ENCODE measurements around the gene AUTS2.

AUTS2 gene

DNA sequence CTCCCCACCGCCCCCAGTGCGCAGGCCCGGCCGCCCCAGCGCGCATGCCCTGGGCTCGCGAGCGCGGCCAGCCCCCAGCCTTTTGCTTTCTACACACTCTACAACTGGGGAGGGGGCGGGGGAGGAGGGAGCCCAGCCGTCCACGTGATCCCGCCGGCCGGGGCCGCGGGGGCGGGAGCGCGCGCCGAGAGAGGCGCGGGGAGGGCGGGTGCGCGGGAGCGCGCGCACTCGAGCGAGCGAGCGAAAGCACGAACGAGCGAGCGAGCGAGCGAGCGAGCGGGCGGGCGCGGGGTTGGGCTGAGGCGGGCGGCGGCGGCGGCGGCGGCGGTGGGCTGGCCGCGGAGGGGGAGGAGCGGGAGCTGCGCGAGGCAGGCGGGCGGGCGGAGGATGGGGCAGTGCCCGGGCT is at the start of gene AUTS2:
Gene AUTS2, plus strand, starts transcription at position 395 of the 406 bp plus-strand sequence. CDS start 1,179 bp downstream, outside the sequence.
- no peak for DNase-seq

DNA sequence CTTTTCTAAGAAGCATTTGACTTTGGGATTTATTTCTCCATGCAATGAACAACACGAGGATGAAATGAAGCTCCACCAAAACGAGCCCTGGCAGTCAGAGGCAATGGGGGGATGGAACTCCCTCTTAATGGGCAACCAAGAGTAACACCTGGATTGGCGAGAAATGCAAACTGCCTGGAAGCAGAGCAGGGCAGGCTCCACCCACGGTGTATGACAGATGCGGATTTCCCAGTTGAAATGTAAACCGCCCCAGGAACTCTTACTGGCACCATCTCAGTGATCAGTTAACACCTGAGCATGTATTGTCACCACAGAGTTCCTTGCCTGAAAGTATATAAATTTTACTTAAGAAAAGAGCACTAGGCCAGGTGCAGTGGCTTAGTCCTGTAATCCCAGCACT is 47.3 kb upstream of the AUTS2 start:
- DNase-seq, result no peak

DNA sequence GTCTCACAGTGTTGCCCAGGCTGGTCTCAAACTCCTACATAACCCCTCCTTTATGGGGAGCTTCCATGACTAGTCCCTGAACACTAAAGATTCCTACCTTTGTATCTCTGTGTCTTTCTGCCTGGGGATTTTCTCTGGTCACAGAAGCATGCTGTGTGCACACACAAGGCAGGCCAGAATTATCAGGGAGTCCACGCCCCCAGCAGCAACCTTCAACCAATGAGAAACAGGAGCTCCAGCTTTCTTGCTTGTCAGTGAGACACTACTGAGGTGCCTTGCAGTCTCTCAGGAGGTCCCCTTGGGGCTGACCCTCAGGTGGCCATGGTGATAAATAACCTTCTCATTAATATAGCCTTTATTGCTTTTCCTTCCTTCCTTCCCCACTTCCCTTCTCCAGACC is 45.1 kb upstream of the AUTS2 start:
- no peak for DNase-seq

DNA sequence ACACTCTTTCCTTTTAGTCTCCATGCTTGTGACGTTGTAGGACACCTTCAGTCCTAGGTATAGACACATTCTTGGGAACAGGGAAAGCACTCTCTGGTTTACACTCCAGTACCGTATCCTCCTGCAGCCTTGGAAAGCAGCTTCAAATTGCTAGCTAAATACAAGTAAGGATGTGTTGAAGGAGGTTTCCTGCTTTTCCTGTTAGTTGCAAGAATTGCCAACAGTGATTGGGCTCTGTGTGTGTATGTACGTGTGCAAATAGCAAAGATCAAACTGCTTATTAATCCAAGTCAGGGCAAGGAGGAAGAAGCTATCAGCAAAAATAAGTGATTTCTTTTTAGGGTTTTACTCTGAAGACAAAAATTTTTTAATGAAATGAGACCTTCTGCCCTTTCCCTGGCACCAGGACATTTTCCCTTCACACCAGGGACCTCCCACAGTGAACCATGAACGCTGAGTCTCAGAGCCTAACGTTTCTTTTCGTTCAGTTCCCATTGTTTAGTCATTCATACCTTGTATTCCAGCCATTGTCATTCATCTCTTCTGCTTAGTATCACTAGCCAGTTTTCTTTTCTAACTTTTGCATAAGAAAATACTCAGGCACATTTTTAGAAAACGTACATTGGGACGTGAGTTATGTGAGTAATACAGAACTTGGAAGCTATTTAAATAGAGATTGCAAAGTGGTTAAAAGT is 36.9 kb upstream of the AUTS2 start:
- no peak for DNase-seq

DNA sequence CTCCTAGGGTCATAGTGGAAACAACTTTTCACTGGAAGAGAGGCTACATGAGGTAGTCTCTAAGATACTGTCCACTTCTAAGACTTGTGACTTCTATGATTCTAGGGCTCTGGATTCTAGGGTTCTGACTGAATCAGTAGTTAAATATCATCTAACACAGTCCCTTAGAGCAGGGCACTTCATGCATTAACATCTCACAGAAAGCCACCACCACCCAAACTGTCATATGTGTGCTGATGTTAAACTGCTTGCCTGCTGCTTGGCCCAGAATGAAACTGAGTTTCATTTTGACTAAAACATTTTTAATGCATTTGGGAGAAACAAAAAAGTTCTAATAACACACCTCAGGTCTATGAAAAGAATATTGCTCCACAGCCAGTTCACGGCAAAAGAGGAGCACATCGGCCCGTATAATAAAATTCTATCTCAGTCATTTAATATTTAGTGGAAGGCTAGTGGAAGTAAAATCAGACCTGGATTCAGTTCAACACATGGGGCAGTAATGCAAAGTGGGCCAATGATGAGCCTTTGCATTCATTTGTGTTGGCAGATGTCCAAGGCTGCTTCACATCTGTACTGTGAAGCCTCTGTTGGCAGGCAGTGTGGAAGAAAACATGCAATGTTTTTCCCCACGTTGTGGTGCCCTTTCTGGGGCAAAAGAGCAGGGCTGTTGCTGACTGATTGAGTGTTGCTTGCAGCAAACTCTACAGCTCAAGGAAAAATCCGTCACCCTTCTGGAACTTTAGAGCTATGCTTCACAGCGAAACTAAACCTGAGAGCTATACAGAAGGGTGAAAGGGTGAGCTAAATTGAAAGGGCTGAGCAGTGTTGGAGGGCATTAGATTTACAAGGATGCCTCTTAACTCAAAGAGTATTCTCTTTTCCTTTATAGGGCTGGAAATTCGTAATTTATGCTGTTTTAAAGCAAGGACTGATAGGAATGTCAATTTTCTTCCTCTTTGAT is 33.5 kb upstream of the AUTS2 start:
- DNase-seq, result peak; percentile 59

DNA sequence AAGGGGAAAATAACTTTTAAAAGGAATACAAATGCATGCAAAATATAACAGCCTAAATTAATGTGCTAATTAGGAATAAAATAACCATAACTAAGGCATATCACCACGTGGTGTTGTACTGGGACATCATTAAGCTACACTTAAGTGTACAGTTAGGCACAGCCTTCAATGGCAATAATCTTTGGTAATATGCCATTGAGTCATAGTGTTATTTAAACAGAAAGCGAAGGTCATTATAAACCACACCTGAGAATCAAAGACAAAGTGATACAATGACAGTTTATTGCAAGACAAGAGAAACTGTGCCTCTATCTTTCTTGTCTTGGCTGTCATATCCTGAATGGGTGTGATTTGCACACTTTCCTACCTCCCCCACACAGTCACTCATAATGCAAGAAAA is 30.5 kb upstream of the AUTS2 start:
- DNase-seq, result no peak

DNA sequence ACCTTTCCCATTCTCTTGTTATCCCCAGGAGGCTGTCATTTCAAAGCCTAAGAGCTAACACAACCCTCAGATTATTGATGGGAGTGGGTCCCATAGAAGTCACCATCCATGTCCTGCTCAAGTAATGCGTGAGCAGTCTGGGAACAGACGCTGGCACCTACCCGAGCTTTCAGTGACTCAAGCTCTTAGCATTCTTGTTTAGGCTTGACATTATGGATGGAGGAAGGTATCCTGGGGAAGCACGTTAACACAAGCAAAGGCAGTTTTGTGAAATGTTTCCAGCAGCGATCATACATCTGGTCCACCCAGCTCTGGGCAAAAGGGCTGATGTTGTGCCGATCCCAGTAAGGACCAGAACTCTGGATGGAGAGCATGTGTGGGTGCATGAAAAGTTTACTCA is 30.0 kb upstream of the AUTS2 start:
- no peak for DNase-seq

DNA sequence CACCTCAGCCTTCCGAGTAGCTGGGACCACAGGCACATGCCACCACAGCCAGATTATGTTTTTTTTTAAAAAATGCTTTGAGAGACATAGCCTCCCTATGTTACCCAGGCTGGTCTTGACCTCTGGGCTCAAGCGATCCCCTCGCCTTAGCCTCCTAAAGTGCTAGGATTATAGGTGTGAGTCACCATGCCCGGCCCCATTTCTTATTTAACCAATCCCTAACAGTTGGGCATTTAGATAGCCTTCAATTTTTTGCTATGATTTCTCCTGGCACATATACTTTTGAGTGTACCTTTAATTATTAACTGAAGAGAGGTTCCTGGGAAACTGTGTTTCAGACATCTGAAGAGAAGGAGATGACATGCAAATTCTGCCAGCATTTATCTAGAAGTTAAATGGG is 22.6 kb upstream of the AUTS2 start:
- no peak for DNase-seq

DNA sequence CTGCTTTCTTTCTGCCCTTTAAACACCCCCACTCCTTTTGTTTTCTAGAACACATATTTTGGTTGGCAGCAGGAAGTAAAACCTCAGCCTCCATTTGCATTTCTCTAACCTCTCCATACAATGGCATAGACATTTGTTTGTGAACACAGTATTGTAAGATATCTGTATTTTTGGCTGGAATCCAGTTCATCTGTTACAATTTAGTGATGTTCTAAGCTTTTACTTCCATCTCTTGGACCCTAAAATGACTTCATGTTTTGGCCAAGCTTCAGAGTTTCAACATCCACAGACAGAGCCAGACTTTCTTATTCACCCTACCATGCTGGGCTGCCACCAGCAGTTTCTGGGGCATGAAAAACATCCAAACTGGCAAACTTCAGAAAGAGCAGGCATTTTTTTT is 21.1 kb upstream of the AUTS2 start:
- DNase-seq, result no peak

DNA sequence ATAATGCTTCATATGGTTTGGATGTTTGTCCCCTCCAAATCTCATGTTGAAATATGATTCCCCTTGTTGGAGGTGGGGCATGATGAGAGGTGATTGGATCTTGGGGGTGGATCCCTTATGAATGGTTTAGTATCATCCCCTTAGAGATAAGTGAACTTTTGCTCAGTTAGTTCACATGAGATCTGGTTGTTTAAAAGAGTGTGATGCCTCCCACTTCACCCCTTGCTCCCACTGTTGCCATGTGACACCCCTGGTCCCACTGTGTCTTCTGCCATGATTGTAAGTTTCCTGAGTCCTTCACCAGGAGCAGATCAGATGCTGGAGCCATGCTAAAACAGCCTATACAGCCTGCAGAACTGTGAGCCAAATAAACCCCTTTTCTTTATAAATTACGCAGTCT is 13.1 kb upstream of the AUTS2 start:
- DNase-seq, result no peak

DNA sequence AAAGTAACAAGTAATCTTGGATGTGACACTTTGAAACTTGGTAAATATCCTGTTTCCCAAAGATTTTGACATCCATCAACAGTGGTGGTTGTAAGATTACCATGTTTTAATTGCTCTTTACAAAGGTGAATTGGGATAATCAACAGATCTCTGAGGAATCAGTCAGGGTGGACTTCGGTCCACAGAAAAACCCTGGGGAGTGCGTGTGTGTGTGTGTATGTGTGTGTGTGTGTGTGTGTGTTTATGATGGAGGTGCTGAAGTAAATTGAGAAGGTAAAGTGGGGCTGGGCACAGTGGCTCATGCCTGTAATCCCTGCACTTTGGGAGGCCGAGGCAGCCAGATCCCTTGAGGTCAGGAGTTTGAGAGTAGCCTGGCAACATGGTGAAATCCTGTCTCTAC is 12.0 kb upstream of the AUTS2 start:
- DNase-seq, result no peak

DNA sequence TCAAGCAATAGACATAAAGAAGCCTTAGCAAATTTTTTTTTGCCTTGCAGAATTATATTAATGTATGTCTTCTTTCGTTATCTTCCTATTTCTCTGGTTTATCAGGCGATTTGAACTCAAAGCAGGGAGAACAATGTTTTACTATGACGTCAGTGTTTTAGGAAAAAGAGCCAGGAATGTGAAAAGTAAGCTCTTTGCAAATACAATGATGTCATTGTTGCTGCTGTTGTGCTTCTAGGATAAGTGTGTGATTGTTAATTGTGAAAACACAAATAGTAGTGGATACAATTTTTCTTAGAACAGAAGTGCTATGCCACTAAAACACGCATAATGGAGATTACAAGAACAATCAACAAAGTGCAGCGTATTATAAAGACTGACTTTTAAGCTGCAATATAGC is 9.5 kb upstream of the AUTS2 start:
- no peak for DNase-seq

DNA sequence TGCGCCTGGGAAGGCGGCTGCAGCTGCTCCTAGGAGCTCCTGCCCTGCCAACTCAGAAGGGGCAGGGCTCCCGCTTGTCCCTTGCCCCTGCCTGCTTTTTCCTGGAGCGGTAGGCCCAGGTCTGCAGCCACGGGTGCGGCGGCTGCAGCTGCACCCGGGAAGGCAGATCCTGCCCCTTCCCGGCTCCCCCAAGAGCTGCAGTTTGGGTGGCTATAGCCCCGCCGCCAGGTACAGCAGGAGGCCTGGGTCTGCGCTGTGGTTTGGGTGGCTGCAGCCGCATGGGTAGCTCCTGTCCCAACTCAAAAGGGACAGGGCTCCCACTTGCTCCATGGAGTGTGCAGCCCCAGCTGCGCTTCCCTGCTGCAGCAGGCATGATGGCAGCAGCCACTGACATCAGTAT is 6.5 kb upstream of the AUTS2 start:
- no peak for DNase-seq

DNA sequence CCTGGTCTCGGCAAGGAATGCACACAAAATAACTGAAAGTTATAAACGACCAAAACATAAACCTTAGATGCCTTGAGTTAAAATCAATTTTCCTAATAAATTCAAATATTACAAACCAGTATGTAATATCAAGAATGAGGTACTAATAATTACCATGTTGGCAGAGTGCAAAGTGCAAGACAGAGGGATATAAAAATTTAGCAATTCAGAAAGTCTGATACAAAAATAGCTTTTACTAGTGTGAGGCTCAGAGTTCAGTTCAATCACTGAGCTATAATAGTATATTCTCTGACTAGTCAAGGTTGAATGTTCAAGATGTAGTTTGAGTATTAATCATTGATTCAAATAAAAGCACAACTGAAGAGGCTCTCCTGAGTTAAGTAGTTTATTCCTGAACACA is 4.8 kb upstream of the AUTS2 start:
- DNase-seq, result no peak

DNA sequence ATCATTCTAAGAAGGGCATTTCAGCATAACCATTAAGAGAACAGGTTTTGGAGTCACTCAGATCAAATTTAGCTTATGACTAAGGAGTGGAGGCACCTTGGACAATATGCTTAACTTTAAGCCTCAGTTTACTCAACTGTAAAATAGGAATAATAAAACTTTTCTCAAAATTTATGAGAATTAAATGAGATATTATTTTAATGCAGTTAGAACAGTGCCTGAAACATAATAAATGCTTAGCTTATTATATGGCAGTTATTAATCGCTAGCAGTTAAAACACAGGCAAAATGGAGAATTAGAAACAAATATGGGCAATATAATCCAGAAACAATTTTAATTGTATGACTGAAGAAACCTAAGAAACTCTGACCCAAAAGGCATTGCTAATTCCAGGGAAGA is 2.9 kb upstream of the AUTS2 start:
- DNase-seq, result no peak

DNA sequence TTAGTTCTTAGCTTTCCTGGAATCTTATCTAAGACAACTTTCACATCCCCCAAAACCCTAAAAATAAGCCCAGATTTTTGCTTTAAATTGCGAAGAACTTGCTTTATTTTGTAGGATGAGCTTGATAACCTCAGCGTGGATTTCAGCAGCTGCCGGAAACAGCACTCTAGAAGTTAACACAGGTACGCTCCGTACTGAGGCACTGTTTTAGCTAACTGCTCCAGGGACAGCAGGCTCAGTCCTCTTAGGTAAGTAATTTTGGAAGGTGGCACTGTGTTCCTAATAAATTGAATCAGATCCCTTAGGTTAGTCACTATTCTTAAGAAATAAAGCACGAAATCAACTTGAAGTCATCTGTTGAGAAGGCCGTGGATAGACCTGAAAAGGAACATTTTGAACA is 2.2 kb upstream of the AUTS2 start:
- no peak for DNase-seq

DNA sequence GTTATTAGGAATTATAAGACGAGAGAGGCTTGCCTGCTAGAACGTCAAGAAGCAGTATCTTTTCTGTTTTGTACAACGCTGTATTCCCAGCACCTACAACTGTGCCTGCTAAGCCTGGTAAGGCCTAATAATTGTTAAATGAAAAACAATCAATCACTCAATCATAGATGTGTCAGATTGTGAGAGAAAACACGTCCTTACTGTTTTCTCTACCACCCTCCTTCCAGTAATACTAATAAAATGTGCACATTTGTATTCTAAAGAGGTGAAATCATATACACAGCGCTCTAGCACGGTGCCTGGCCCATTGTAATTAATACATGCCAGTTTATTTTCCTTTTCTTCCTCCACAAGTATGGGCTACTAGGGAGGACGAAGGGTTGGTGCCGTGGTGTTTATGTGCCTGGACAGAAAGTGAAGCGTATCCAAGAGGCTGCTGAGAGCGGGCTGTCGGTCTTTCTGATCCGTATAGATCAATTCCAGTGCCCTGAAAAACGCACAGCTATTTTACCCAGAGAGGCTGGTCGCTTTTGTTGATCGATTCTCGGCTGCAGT is 1.5 kb upstream of the AUTS2 start:
- no peak for DNase-seq

DNA sequence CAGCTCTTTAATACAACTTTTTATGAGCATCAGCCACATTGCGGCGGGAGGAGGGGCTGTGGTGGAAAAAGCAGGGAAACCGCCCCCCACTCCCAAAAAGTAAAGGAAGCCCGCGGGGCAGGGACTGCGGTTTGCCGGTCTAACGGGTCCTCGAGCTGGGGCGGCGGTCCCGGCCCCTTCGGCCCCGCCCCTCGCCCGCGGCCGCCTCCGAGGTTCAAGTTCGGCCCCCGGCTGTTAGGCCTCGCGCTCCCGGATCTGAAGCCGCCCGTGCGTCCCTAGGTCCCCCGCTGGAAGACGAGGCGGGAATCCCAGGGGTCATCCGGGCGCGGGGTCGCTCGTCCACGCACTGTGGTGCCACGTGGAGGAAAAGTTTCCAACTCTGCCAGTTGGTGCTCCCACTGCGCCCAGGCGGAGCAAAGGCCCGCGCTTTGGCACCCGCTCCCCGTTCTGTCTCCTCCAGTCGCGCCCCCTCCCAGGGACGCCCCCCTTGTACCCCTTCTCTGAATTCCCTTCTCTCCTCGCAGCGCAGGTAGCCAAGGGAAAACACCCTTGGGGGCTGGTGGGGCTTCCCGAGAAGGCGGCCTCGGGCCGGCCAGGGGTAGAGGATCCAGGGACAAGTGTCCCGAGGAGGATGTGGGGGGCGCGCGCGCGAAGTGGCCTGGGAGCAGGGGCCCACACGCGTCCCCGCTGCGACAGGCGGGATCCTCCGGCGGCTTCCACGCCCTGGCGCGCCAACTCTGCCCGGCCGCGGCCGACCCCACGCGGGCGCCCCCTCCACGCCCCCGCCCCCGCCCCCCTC is 798 bp upstream of the AUTS2 start:
- no peak for DNase-seq

DNA sequence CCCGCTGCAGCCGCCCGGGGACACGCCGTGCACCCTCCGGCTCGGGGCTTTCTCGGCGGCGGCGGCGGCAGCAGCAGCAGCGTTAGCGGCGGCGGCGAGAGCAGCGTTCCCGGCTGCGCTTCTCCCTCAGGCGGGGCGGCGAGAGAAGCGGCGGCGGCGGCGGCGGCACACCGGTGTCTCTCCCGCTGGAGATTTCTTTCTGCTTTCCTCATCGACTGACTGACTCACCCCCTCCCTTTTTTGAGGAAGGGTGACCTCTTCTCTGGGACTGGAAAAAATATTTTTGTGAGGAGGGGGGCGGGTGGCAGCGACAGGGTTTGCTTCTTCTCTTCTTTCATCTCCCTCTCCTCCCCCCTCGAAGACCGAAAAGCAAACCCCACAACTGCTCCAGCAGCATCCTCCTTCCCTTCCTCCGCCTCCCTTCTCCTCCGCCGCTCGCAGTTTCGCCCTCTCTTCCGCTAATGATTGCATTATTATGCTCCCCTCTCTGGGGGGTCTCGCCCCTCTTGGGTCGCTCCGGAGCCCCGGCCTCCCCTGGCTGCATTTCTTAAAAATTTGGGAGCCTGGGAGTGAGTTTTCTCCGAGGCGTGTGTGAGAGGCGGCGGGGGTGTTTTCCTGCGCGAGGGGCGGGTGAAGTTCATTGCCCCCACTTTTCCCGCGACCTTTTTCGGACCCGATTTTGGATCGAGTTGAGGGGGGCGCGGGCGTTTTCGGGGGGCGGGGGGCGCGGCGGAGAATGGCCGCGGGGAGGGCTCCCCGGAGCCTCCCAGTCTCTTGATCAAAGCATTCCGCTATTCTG is 411 bp downstream of the AUTS2 start:
- DNase-seq, result no peak

DNA sequence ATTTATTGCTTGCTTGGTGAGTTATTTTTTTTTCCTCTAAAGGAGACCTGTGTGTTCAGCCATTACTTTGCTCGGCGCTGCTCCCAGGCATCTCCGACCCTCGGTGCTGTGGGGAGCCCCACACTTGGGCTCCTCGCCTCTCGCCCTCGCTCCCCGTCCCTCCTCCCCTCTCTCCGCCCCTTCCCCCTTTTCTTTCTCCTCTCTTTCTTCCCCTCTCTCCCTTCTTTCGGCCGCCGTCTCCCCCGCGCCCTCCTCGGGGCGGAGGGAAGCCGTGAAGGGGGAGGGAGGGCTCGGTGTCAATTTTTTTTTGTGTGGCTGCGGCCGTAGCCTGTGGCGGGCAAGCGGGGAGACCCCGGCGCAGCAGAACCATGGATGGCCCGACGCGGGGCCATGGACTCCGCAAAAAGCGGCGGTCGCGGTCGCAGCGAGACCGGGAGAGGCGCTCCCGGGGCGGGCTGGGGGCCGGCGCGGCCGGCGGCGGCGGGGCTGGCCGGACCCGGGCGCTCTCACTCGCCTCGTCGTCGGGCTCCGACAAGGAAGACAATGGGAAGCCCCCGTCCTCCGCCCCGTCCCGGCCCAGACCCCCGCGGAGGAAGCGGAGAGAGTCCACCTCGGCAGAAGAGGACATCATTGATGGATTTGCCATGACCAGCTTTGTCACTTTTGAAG is 1.1 kb downstream of the AUTS2 start:
- DNase-seq, result no peak

DNA sequence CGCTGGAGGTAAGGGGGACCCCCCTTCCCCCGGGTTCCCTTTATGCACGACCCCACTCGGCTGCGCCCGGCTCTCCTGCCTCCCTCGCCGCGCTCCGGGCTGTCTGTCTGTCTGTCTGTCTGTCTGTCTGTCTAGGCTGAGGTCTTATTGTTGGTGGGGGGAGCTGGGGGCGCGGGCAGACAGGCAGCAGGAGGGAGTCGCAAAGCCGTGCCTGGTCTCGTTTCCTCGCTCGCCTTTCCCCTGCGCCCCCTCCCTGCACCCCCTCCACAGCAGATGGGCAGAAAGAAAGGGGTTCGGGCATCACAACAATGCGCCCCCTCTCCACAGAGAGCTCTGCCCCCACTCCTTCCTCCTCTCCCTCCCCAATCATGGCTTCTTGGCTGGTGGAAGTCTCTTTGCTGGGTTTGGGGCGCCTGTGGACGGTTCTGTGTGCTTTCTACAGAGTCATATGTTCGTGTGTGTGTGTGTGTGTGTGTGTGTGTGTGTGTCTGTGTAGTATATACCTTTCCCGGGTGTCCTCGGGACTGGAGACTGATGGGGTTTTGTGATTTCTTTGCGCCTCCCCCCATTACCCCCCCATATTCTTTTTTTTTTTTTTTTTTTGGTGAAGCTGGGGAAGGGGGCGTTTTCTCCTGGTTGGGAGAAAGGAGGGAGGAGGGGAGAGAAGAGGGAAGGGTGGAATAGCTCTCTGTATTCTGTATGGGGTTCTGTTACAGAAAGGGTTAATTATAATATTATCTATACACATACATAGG is 1.9 kb downstream of the AUTS2 start:
- no peak for DNase-seq

All from NCI-H2081 treated with DMSO at 0.1 percent for 48 hours (cell line).